D721Med (cell line): ENCODE measurements around the gene ALB.
"Not testable (repeated sequence)": the region's sequence is repeated elsewhere in the genome, so short reads cannot be mapped to it uniquely, and the experiment has no call there.

Source experiments
- DNase-seq: peaks from one replicate; pipeline ENCODE4 v3.0.0; 2011; ENCODE audit warnings: low spot score; ENCODE audit not compliant: insufficient read length
- FAIRE-seq: peaks from 2 replicates; lab custom pipeline; 2011; peaks lifted over from hg19 to GRCh38; lab: Jason Lieb, UNC
- CTCF ChIP-seq: IDR thresholded peaks from 2 replicates; pipeline ENCODE4 v1.5.1; 2012; ENCODE audit warnings: mild to moderate bottlenecking, control low read depth; ENCODE audit not compliant: insufficient read depth; ENCODE audit errors: missing control alignments

The ALB gene

GRCh38 chr4:73404042-73404441 is at the start of gene ALB:
TSS of gene ALB (plus strand) at chr4:73404287. CDS start at chr4:73404328, 41 bp downstream.
- DNase-seq (no peak), FAIRE-seq (no peak)
- TF ChIP-seq CTCF: no peak

- not testable (repeated sequence) for FAIRE-seq, DNase-seq
Observed at GRCh38 chr4:73357174-73357573, 46.9 kb upstream of the ALB start.

GRCh38 chr4:73369506-73370199 is 34.4 kb upstream of the ALB start:
- not testable (repeated sequence) for FAIRE-seq

GRCh38 chr4:73375328-73375741 is 28.8 kb upstream of the ALB start:
- FAIRE-seq (no peak), DNase-seq (no peak)
- TF ChIP-seq CTCF: no peak

More at GRCh38 chr4:73369506-73370199, 34.4 kb upstream of the ALB start:
- not testable (repeated sequence) for DNase-seq

- TF ChIP-seq CTCF: no peak
- FAIRE-seq (no peak), DNase-seq (no peak)
Observed at GRCh38 chr4:73376251-73376650, 27.8 kb upstream of the ALB start.

GRCh38 chr4:73376976-73377375 is 27.1 kb upstream of the ALB start:
- no peak for TF ChIP-seq CTCF
- no peak for FAIRE-seq
- DNase-seq: no peak

- no peak for FAIRE-seq
Observed at GRCh38 chr4:73378887-73379286, 25.2 kb upstream of the ALB start.

More at GRCh38 chr4:73378887-73379286, 25.2 kb upstream of the ALB start:
- TF ChIP-seq CTCF: no peak
- no peak for DNase-seq
